Measurements from ENCODE around the gene ZNF385C. TPM values are rescaled to one million over a fixed set of nuclear protein-coding genes. Genes with fewer than 3 reads are reported as not detected.

ZNF385C gene
- total and polyA plus RNA-seq, 8 donors: 0.31 to 3.8 (median 2.7) TPM

DNA sequence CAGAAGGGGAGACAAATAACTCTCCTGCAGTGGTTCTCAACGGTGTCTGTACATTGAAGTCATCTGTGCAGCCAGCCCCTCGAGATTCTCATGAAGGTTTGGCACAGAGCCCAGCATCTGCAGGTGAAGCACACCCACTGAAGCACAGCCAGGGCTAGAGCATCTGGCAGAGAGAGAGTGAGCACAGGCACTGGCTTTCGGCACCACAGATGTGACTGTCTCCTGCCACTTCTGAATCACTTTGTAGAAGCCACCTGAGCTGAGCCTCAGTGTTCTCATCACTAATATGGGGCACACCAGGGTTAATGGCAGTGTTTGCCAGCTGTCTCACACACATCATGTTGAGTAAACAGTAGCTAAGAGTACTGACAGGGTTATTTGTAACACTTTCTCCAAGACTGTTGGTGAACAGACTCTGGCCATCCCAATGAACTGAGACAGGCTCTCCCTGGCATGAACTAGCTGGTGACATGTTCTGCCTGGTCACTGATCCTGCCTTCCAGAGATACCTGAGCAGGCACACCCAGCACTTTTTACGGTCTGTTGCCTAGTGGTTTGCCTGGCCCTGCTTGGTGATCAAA, 35.3 kb upstream of the ZNF385C start:
- peak; percentile 42 for ATAC-seq
- Histone ChIP-seq H3K9me3 (no peaks in the 10 kb centered on the region), H3K27me3 (no peaks in the 10 kb centered on the region), H3K4me1 (peaks cover 52 to 95% of the 10 kb centered on the region in 2 donors), H3K4me3 (no peak overlapping the region), H3K36me3 (peaks cover 0 to 33% of the 10 kb centered on the region in 2 donors), H3K27ac (peak overlapping the region; percentile 84 to 90)
- TF ChIP-seq, protein P1, sequence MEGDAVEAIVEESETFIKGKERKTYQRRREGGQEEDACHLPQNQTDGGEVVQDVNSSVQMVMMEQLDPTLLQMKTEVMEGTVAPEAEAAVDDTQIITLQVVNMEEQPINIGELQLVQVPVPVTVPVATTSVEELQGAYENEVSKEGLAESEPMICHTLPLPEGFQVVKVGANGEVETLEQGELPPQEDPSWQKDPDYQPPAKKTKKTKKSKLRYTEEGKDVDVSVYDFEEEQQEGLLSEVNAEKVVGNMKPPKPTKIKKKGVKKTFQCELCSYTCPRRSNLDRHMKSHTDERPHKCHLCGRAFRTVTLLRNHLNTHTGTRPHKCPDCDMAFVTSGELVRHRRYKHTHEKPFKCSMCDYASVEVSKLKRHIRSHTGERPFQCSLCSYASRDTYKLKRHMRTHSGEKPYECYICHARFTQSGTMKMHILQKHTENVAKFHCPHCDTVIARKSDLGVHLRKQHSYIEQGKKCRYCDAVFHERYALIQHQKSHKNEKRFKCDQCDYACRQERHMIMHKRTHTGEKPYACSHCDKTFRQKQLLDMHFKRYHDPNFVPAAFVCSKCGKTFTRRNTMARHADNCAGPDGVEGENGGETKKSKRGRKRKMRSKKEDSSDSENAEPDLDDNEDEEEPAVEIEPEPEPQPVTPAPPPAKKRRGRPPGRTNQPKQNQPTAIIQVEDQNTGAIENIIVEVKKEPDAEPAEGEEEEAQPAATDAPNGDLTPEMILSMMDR (IDR thresholded peaks at IDR 0.05): no peak
- DNase-seq: no peak
- intact Hi-C loops (cut with DNase I): no loop called here

DNA sequence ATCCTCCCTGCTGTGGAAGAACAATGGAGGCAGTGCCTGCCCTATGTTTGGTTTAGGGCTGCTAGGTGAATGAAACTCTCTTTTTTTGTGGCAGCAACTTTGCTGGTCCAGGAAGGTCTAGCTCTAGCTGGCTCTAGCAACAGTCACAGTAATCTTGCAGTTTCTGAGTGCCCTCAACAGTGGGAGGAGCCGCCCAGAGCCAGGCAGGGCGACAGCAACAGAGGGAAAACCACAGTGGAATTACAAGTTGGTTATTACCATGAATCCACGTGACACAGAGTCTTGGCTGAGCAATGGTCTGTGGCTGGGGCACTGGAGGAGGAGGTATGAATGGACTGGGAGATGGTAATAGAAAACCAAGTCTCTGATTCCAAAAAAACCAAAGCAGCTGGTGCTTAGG, 34.7 kb upstream of the ZNF385C start:
- Histone ChIP-seq H3K9me3 (no peaks in the 10 kb centered on the region), H3K36me3 (peaks cover 0 to 39% of the 10 kb centered on the region in 2 donors), H3K27me3 (no peaks in the 10 kb centered on the region), H3K4me1 (peaks cover 47 to 91% of the 10 kb centered on the region in 2 donors), H3K27ac (peak overlapping the region; percentile 84 to 90), H3K4me3 (no peak overlapping the region)
- TF ChIP-seq, protein P1 (IDR thresholded peaks at IDR 0.05): no peak
- intact Hi-C loops (cut with DNase I): no loop called here
- ATAC-seq (peak; percentile 82), DNase-seq (peak in 3 of 4 donors; percentile 68 to 88 (median 87))

DNA sequence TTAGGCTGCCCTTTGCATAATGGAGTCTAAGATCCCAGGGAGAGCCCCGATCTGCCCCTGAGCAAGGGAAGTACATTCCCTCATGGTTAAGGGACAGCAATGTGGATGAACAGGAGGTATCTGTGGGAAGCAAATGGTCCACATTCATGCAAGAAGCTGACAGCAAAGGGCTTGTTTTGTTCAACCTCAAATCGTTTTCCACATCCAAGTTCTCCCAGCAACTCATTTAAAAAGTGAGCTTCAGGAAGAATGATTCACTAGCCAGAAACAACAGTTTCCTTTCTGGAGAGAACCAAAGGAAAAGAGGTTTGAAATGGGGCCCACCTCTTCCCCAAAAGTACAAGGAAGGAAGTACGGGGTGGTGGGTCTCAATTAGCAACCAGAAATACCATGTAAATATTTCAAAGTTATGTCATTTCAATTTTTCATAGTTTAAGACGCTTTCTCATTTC, 33.7 kb upstream of the ZNF385C start:
- TF ChIP-seq, protein P1 (IDR thresholded peaks at IDR 0.05): no peak
- H3K27me3 ChIP-seq: no peaks in the 10 kb centered on the region
- peaks cover 0 to 43% of the 10 kb centered on the region in 2 donors for H3K36me3 ChIP-seq
- no peaks in the 10 kb centered on the region for H3K9me3 ChIP-seq
- no peak overlapping the region for H3K4me3 ChIP-seq
- peaks cover 47 to 85% of the 10 kb centered on the region in 2 donors for H3K4me1 ChIP-seq
- ATAC-seq (no peak), DNase-seq (no peak)
- intact Hi-C loops (cut with DNase I): no loop called here
- peak overlapping the region; percentile 84 to 90 for H3K27ac ChIP-seq

DNA sequence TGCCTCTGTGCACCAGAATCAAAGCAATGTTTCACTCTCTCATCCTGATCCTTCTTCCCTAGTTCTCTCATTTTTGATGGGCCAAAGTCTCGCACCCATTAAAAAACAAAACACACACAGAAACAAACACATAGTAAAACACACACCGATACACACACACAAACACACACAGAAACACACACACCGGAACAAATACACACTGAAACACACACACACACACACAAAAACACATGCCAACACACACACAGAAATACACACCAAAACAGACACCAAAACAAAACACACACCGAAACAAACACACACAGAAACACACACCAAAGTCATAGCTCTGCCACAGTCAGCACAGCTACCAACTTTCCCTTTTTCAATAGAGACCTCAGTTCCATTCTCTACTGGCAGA, 33.0 kb upstream of the ZNF385C start:
- ATAC-seq: no peak
- H3K4me1 ChIP-seq: peaks cover 44 to 77% of the 10 kb centered on the region in 2 donors
- intact Hi-C loops (cut with DNase I): no loop called here

DNA sequence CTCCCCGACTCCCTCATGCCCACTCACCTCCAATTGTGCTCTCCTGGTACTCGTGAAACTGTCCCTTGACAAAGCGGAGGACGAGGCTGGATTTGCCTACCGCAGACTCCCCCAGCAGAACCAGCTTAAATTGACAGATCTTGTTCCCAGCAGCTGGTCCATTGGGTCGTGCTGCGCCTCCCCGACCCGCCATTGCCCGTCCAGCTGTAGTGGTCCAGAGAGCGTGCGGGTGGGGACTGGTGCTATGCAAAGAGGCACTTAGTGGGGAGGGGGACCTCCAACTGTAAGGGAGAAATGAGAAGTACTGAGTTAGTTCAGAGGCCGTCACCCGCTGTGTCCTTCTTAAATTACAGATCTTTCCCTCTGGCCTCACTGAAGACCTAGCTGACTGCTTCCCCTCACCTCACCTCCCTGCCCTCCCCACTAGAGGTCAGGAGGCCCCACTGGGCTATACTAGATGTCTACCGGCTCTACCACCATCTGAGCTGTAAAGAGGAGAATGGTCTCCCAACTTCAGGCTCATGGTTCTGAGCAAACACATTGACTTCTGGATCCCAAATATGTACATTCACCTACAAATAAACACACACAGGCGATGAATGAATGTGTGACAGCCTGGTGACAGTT, 32.1 kb upstream of the ZNF385C start:
- Histone ChIP-seq H3K36me3 (peaks cover 0 to 51% of the 10 kb centered on the region in 2 donors), H3K27me3 (no peaks in the 10 kb centered on the region), H3K4me1 (peaks cover 35 to 69% of the 10 kb centered on the region in 2 donors), H3K27ac (peak overlapping the region; percentile 84 to 90), H3K4me3 (no peak overlapping the region), H3K9me3 (no peaks in the 10 kb centered on the region)
- intact Hi-C loops (cut with DNase I): no loop called here
- TF ChIP-seq, protein P1 (IDR thresholded peaks at IDR 0.05): no peak
- no peak for DNase-seq
- no peak for ATAC-seq

More for the DNA sequence above, 33.0 kb upstream of the ZNF385C start:
- no peak overlapping the region for H3K4me3 ChIP-seq
- peaks cover 0 to 43% of the 10 kb centered on the region in 2 donors for H3K36me3 ChIP-seq
- TF ChIP-seq, protein P1 (IDR thresholded peaks at IDR 0.05): no peak
- DNase-seq: no peak
- H3K27me3 ChIP-seq: no peaks in the 10 kb centered on the region
- H3K27ac ChIP-seq: peak overlapping the region; percentile 84 to 90
- H3K9me3 ChIP-seq: no peaks in the 10 kb centered on the region

Measured in left lung (tissue), 10 donors.